CD4-positive, alpha-beta memory T cell (primary cell): ENCODE results near the gene PPP1R3E. TPM values are rescaled to one million over a fixed set of nuclear protein-coding genes. Genes with fewer than 3 reads are reported as not detected.
"Not testable (repeated sequence)": the region's sequence is repeated elsewhere in the genome, so short reads cannot be mapped to it uniquely, and the experiment has no call there.

ENCODE experiments used
- CTCF ChIA-PET: fragments of 350-600 bp; sonication (Branson Sonifier 250); formaldehyde crosslinking; loops from one replicate; lab custom pipeline; 2021; ENCODE audit warnings: inconsistent platforms; ENCODE audit not compliant: partially characterized antibody; lab: Charles Lee
- POLR2A ChIA-PET: fragments of 350-600 bp; sonication (Branson Sonifier 250); formaldehyde crosslinking; loops from one replicate; lab custom pipeline; 2021; ENCODE audit not compliant: partially characterized antibody; lab: Charles Lee
- DNase-seq, 5 donors: peaks; one replicate each; pipeline versions ENCODE4 v3.0.0 to v3.0.0-alpha.2; 2020 to 2022; ENCODE audit warnings: mixed read lengths in 1 of 5
- H3K27ac ChIP-seq: one replicate; pipeline ENCODE4 v1.7.0; 2013; ENCODE audit warnings: low read depth, low read length
- H3K27me3 ChIP-seq: 2 replicates; pipeline ENCODE4 v1.7.0; 2013; ENCODE audit warnings: mild to moderate bottlenecking, low read length, moderate library complexity; ENCODE audit not compliant: insufficient read depth
- H3K36me3 ChIP-seq: 2 replicates; pipeline ENCODE4 v1.7.0; 2013; ENCODE audit warnings: mild to moderate bottlenecking, low read length, moderate library complexity; ENCODE audit not compliant: insufficient read depth
- H3K4me1 ChIP-seq: 2 replicates; pipeline ENCODE4 v1.7.0; 2013; ENCODE audit warnings: mild to moderate bottlenecking, low read length, moderate library complexity; ENCODE audit not compliant: insufficient read depth
- H3K4me3 ChIP-seq, 2 donors: one replicate each; pipeline ENCODE4 v1.7.0; 2013; ENCODE audit warnings: low read length in 2 of 2, mild to moderate bottlenecking in 1 of 2
- H3K9me3 ChIP-seq, 2 donors: one replicate each; pipeline ENCODE4 v1.7.0; 2013; ENCODE audit warnings: low read length in 2 of 2, control low read depth in 1 of 2; ENCODE audit not compliant: control insufficient read depth in 1 of 2
- H3K27ac Mint-ChIP-seq, 7 donors: one replicate each; pipeline ENCODE4 v1.8.0; 2020 to 2021; ENCODE audit warnings: mixed read lengths in 7 of 7, mild to moderate bottlenecking in 6 of 7, inconsistent platforms in 3 of 7, moderate library complexity in 3 of 7
- H3K27me3 Mint-ChIP-seq, 2 donors: one replicate each; pipeline ENCODE4 v1.8.0; 2020 to 2021; ENCODE audit warnings: mixed read lengths in 2 of 2
- H3K36me3 Mint-ChIP-seq, 2 donors: one replicate each; pipeline ENCODE4 v1.8.0; 2020 to 2021; ENCODE audit warnings: mixed read lengths in 2 of 2, inconsistent platforms in 1 of 2, mild to moderate bottlenecking in 1 of 2
- H3K4me1 Mint-ChIP-seq, 4 donors: one replicate each; pipeline ENCODE4 v1.8.0; 2020 to 2021; ENCODE audit warnings: mixed read lengths in 4 of 4, mild to moderate bottlenecking in 1 of 4
- H3K4me3 Mint-ChIP-seq, 8 donors: one replicate each; pipeline ENCODE4 v1.8.0; 2020 to 2021; ENCODE audit warnings: mixed read lengths in 8 of 8, mild to moderate bottlenecking in 7 of 8, moderate library complexity in 6 of 8, inconsistent platforms in 3 of 8
- H3K9me3 Mint-ChIP-seq, 8 donors: one replicate each; pipeline ENCODE4 v1.8.0; 2020 to 2021; ENCODE audit warnings: mixed read lengths in 8 of 8, mild to moderate bottlenecking in 5 of 8, inconsistent platforms in 3 of 8, moderate library complexity in 1 of 8
- intact Hi-C: fragments of 100-400 bp; cut with micrococcal nuclease; formaldehyde crosslinking; loops from one replicate; pipeline ENCODE4 v1.15.1; 2023
- polyA plus RNA-seq, 2 donors: library from polyadenylated mRNA; unstranded; fragments of 300-500 nt; fragmentation: Illumina TruSeq; gene quantifications; one replicate each; pipeline ENCODE4 v1.2.3, GENCODE V29; 2021
- total RNA-seq, 2 experiments: library from RNA; stranded (reverse); gene quantifications; one replicate each; pipeline ENCODE4 v1.2.3, GENCODE V29; 2021

Gene PPP1R3E
- total and polyA plus RNA-seq, 4 experiments from 2014 or later = 1.3 to 87.3 (median 42.6) TPM

- Histone ChIP-seq H3K9me3 (no peaks in the 10 kb centered on the region), H3K4me3 (peak overlapping the region; percentile 71 to 85), H3K27ac (peak overlapping the region; percentile 75), H3K27me3 (no peaks in the 10 kb centered on the region), H3K4me1 (peaks cover 23% of the 10 kb centered on the region), H3K36me3 (no peaks in the 10 kb centered on the region)
- Mint-ChIP-seq H3K27me3 (no peaks in the 10 kb centered on the region), H3K9me3 (no peaks in the 10 kb centered on the region), H3K36me3 (peaks cover 0 to 9% of the 10 kb centered on the region in 2 donors), H3K4me3 (peak overlapping the region; percentile 91 to 99 (median 96)), H3K27ac (peak overlapping the region; percentile 89 to 93 (median 91)), H3K4me1 (peaks cover 16 to 41% (median 24%) of the 10 kb centered on the region in 4 donors)
- CTCF ChIA-PET = interaction anchor here (1.4 to 4.4 kb wide), 5 partner anchors 8 to 165 kb away, joined by 4 to 38 read pairs (median 6); partner anchors contain the start of gene PABPN1
- intact Hi-C loops = loop anchor here (1.0 kb wide), 4 partner anchors 10 to 190 kb away; partner anchors contain the start of genes ACIN1, C14orf119 and PABPN1
- POLR2A ChIA-PET = interaction anchor here (0.9 to 3.4 kb wide), 13 partner anchors 9 to 829 kb away, joined by 3 to 100 read pairs (median 4); partner anchors contain the start of genes ACIN1, C14orf119, DCAF11 and NRL
- DNase-seq = no peak
Observed at GRCh38 chr14:23285530-23286019, 17.1 kb downstream of the PPP1R3E start.

DNA sequence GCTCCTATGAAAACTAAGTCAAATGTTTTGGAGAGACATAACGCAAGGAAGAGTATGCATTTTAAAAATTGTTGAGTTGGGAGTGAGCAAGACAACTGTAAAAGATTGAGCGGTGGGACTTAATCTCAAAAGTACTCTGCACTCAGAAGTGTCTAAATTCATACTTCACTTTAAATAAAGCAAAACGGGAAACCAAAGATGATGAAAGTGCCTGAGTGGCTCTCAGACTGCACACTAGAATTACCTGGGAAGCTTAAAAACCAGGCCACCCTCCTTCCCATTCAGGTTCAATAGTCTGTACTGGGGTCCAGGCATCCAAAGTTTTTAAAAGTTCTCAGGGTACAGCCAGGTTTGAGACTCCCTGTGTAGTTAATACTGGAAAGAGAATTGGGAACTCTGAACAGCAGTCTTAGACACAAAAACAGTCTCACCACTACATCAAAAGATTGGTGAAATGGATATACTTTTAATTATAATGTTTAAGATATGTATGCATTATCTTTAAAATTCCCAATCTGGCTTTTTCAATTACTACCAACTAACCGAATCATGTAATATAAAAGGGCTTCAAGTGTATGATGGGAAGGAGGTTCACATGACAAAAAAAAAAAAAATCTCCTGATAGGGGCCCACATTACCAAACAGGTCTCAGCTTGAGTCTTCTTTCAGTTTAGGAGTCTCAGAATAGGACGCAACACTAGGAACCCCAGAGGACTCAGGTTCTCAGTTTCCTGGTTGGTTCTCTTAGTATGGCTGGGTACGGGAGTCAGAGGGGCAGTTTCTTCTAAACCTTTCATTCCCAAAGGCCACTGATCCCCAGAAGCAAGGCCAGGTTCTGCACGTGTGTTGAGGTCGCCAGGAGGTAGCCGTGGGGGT lies 17.8 kb downstream of the PPP1R3E start:
- POLR2A ChIA-PET = interaction anchor here (0.6 to 3.4 kb wide), 7 partner anchors 10 to 271 kb away, joined by 3 to 100 read pairs (median 3); partner anchors contain the start of genes PABPN1 and PPP1R3E
- Mint-ChIP-seq H3K9me3 (no peaks in the 10 kb centered on the region), H3K27me3 (no peaks in the 10 kb centered on the region)

GRCh38 chr14:23281247-23281646 lies 21.4 kb downstream of the PPP1R3E start:
- CTCF ChIA-PET = no interaction called here
- peak overlapping the region in 2 of 7 donors; percentile 31 to 44 for H3K27ac Mint-ChIP-seq
- H3K4me3 ChIP-seq = no peak overlapping the region
- H3K4me1 ChIP-seq = peaks cover 14% of the 10 kb centered on the region
- no peaks in the 10 kb centered on the region for H3K9me3 Mint-ChIP-seq
- H3K4me1 Mint-ChIP-seq = peaks cover 13 to 32% (median 21%) of the 10 kb centered on the region in 4 donors
- POLR2A ChIA-PET = interaction anchor here (2.1 kb wide), 1 partner anchor 21 kb away, joined by 7 read pairs; the partner anchor contains the start of gene PPP1R3E
- peaks cover 7% of the 10 kb centered on the region for H3K36me3 ChIP-seq
- no peak overlapping the region for H3K27ac ChIP-seq
- no peaks in the 10 kb centered on the region for H3K9me3 ChIP-seq
- peaks cover 0 to 7% of the 10 kb centered on the region in 2 donors for H3K36me3 Mint-ChIP-seq
- no peaks in the 10 kb centered on the region for H3K27me3 Mint-ChIP-seq
- intact Hi-C loops = no loop called here
- no peak overlapping the region for H3K4me3 Mint-ChIP-seq
- H3K27me3 ChIP-seq = no peaks in the 10 kb centered on the region
- DNase-seq = no peak

More for the DNA sequence above, 17.8 kb downstream of the PPP1R3E start:
- peak in 3 of 5 donors; percentile 8 to 14 (median 11) for DNase-seq
- Histone ChIP-seq H3K4me3 (peak overlapping the region; percentile 71 to 85), H3K27me3 (no peaks in the 10 kb centered on the region), H3K9me3 (no peaks in the 10 kb centered on the region), H3K4me1 (peaks cover 23% of the 10 kb centered on the region), H3K36me3 (no peaks in the 10 kb centered on the region), H3K27ac (peak overlapping the region; percentile 75)
- CTCF ChIA-PET = interaction anchor here (1.4 to 4.4 kb wide), 3 partner anchors 11 to 165 kb away, joined by 4 to 38 read pairs (median 7); no protein-coding TSS in a partner anchor
- Mint-ChIP-seq H3K4me3 (peak overlapping the region; percentile 91 to 99 (median 96)), H3K27ac (peak overlapping the region; percentile 89 to 93 (median 91)), H3K36me3 (peaks cover 0 to 9% of the 10 kb centered on the region in 2 donors), H3K4me1 (peaks cover 16 to 41% (median 24%) of the 10 kb centered on the region in 4 donors)
- intact Hi-C loops = no loop called here

DNA sequence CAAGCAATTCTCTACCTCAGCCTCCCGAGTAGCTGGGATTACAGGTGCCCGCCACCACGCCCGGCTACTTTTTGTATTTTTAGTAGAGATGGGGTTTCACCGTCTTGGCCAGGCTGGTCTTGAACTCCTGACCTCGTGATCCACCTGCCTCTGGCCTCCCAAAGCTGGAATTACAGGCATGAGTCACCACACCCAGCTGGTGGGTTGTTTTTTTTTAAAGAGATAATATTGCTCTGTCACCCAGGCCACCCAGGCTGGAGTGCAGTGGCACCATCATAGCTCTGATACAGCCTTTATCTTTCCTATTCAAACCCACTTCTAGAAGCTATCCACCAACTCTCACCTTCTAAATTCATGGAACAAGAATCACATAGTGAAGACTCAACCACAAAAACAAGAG lies 24.7 kb downstream of the PPP1R3E start:
- H3K4me1 ChIP-seq, H3K36me3 Mint-ChIP-seq, H3K27ac ChIP-seq, H3K27ac Mint-ChIP-seq, H3K4me3 Mint-ChIP-seq, H3K36me3 ChIP-seq, DNase-seq, H3K9me3 Mint-ChIP-seq, H3K4me3 ChIP-seq, H3K9me3 ChIP-seq, H3K4me1 Mint-ChIP-seq, H3K27me3 ChIP-seq, intact Hi-C loops, H3K27me3 Mint-ChIP-seq: not testable (repeated sequence)
- CTCF ChIA-PET = interaction anchor here (0.7 to 1.5 kb wide), 5 partner anchors 8 to 99 kb away, joined by 3 to 7 read pairs (median 5); partner anchors contain the start of genes CMTM5 and HOMEZ
- POLR2A ChIA-PET = interaction anchor here (1.1 kb wide), 1 partner anchor 9 kb away, joined by 3 read pairs; no protein-coding TSS in a partner anchor

DNA sequence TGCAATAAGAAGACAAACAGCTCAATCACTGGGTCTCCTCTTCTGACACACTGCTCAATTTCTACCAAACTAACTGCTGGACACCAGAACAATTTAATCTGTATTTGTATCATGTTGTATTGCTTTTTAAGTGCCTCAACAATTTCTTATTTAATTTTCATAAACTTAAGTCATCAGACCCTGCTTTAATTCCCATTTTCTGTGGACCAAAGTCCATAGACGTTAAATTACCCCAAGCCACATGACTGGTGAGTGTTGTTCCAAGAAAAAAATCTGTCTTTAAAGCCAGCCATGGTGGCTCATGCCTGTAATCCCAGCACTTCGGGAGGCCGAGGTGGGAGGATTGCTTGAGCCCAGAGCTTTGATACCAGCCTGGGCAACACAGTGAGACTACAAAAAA lies 25.5 kb downstream of the PPP1R3E start:
- H3K27me3 Mint-ChIP-seq = no peaks in the 10 kb centered on the region
- H3K4me1 Mint-ChIP-seq = peaks cover 3 to 6% (median 5%) of the 10 kb centered on the region in 4 donors
- POLR2A ChIA-PET = interaction anchor here (0.8 to 1.1 kb wide), 2 partner anchors 8 to 9 kb away, joined by 3 read pairs; partner anchors contain the start of gene HOMEZ
- Histone ChIP-seq H3K36me3 (peaks cover 8% of the 10 kb centered on the region), H3K4me1 (no peaks in the 10 kb centered on the region), H3K9me3 (no peaks in the 10 kb centered on the region), H3K27me3 (no peaks in the 10 kb centered on the region), H3K27ac (no peak overlapping the region), H3K4me3 (no peak overlapping the region)
- DNase-seq = no peak
- intact Hi-C loops = no loop called here
- peaks cover 8 to 10% of the 10 kb centered on the region in 2 donors for H3K36me3 Mint-ChIP-seq
- no peak overlapping the region for H3K27ac Mint-ChIP-seq
- no peaks in the 10 kb centered on the region for H3K9me3 Mint-ChIP-seq
- CTCF ChIA-PET = interaction anchor here (0.5 to 1.6 kb wide), 5 partner anchors 9 to 50 kb away, joined by 3 to 5 read pairs (median 4); partner anchors contain the start of gene HOMEZ
- no peak overlapping the region for H3K4me3 Mint-ChIP-seq

DNA sequence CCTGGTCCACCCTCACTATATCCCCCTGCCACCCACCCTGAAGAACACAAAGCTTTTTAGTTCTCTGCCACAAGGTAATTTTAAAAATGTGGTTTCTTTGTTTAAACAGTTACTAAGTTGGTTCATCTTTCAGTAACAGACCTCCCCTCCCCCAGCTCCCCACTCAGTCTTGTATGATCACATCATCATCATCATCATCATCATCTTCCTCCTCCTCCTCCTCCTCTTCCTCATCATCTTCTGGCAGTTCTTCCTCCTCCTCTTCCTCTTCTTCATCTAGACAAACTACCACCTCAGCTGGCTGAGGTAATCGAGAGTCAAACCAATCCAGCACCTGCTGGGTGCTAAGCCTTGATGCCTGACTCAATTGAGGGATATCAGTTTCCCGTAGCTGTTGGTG lies 27.2 kb downstream of the PPP1R3E start:
- H3K4me1 Mint-ChIP-seq = peaks cover 0 to 6% (median 2%) of the 10 kb centered on the region in 4 donors
- no peaks in the 10 kb centered on the region for H3K9me3 Mint-ChIP-seq
- peaks cover 8% of the 10 kb centered on the region in 2 donors for H3K36me3 Mint-ChIP-seq
- no peaks in the 10 kb centered on the region for H3K9me3 ChIP-seq
- H3K27me3 ChIP-seq = no peaks in the 10 kb centered on the region
- H3K27ac Mint-ChIP-seq = peak overlapping the region in 3 of 7 donors; percentile 1 to 27 (median 13)
- intact Hi-C loops = no loop called here
- DNase-seq = no peak
- H3K4me3 Mint-ChIP-seq = no peak overlapping the region
- CTCF ChIA-PET = interaction anchor here (0.6 to 1.0 kb wide), 2 partner anchors 103 to 192 kb away, joined by 3 read pairs; no protein-coding TSS in a partner anchor
- H3K27me3 Mint-ChIP-seq = no peaks in the 10 kb centered on the region
- H3K4me1 ChIP-seq = no peaks in the 10 kb centered on the region
- H3K4me3 ChIP-seq = no peak overlapping the region
- POLR2A ChIA-PET = interaction anchor here (2.5 kb wide), 1 partner anchor 10 kb away, joined by 9 read pairs; the partner anchor contains the start of gene HOMEZ
- no peak overlapping the region for H3K27ac ChIP-seq
- peaks cover 8% of the 10 kb centered on the region for H3K36me3 ChIP-seq
